Ecto neural progenitor cell (in vitro differentiated cells): ENCODE measurements around the gene PRRC1.
"Not testable (repeated sequence)": the region's sequence is repeated elsewhere in the genome, so short reads cannot be mapped to it uniquely, and the experiment has no call there.

Experiments
- DNase-seq: peaks from one replicate; pipeline ENCODE4 v3.0.0-alpha.2; 2018; ENCODE audit warnings: low spot score

Gene PRRC1

GRCh38 chr5:127545249-127545648, 27.8 kb downstream of the PRRC1 start:
- DNase-seq: not testable (repeated sequence)

- DNase-seq: no peak
Measured at GRCh38 chr5:127549551-127549950, 32.1 kb downstream of the PRRC1 start.

- no peak for DNase-seq
Measured at GRCh38 chr5:127550652-127551409, 33.4 kb downstream of the PRRC1 start.

GRCh38 chr5:127551410-127552041, 34.1 kb downstream of the PRRC1 start:
- DNase-seq: no peak

- no peak for DNase-seq
Measured at GRCh38 chr5:127555826-127556225, 38.4 kb downstream of the PRRC1 start.

GRCh38 chr5:127556609-127557334, 39.3 kb downstream of the PRRC1 start:
- no peak for DNase-seq

- DNase-seq: no peak
Measured at GRCh38 chr5:127558273-127558672, 40.8 kb downstream of the PRRC1 start.

GRCh38 chr5:127561254-127561653, 43.8 kb downstream of the PRRC1 start:
- no peak for DNase-seq

GRCh38 chr5:127562252-127562651, 44.8 kb downstream of the PRRC1 start:
- DNase-seq: no peak

GRCh38 chr5:127563136-127563535, 45.7 kb downstream of the PRRC1 start:
- no peak for DNase-seq

- DNase-seq: no peak
Measured at GRCh38 chr5:127564002-127564769, 46.7 kb downstream of the PRRC1 start.

GRCh38 chr5:127565586-127566270, 48.3 kb downstream of the PRRC1 start:
- DNase-seq: no peak

- no peak for DNase-seq
Measured at GRCh38 chr5:127567026-127567768, 49.8 kb downstream of the PRRC1 start.

GRCh38 chr5:127568166-127568565, 50.7 kb downstream of the PRRC1 start:
- DNase-seq: no peak

GRCh38 chr5:127569471-127569870, 52.0 kb downstream of the PRRC1 start:
- DNase-seq: not testable (repeated sequence)

GRCh38 chr5:127571314-127572131, 54.1 kb downstream of the PRRC1 start:
- no peak for DNase-seq

- DNase-seq: no peak
Measured at GRCh38 chr5:127572930-127573329, 55.5 kb downstream of the PRRC1 start.

- DNase-seq: no peak
Measured at GRCh38 chr5:127574852-127575679, 57.6 kb downstream of the PRRC1 start.

GRCh38 chr5:127577458-127577857, 60.0 kb downstream of the PRRC1 start:
- DNase-seq: no peak
